ENCODE results near the gene COMT.

- no peak for TF ChIP-seq TAF1 (IDR thresholded peaks at IDR 0.05; ENCODE audit: borderline replicate concordance, low read depth, low read length)
- no peak for TF ChIP-seq POLR2A (IDR thresholded peaks at IDR 0.05; ENCODE audit: low read depth, low read length)
- TF ChIP-seq POLR2AphosphoS5 (IDR thresholded peaks at IDR 0.05; ENCODE audit: low read depth, low read length): no peak
Observed at GRCh38 chr22:19892925-19893324, 48.6 kb upstream of the COMT start.

All from GM12892 (cell line).